ENCODE results near the gene APOC4.

Gene APOC4

DNA sequence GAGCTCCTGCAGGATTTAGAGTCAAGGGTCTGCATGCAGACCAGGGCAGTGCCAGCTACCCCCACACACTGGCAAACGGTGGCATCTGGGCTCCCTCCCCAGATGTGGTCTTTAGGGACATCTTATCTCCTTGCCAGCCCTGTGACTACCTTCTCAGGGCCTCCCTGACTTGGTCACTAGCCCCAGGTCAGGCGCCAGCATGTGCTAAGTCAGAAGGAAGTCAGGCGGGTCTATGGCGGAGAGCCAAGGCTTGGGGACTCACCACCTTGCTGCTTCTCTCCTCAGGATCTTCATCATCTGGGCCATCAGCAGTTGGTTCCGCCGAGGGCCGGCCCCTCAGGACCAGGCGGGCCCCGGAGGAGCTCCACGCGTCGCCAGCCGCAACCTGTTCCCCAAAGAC is 30.8 kb downstream of the APOC4 start:
- no peaks in the 10 kb centered on the region for H3K9me3 ChIP-seq (ENCODE audit: severe bottlenecking)
- TF ChIP-seq, protein P1, sequence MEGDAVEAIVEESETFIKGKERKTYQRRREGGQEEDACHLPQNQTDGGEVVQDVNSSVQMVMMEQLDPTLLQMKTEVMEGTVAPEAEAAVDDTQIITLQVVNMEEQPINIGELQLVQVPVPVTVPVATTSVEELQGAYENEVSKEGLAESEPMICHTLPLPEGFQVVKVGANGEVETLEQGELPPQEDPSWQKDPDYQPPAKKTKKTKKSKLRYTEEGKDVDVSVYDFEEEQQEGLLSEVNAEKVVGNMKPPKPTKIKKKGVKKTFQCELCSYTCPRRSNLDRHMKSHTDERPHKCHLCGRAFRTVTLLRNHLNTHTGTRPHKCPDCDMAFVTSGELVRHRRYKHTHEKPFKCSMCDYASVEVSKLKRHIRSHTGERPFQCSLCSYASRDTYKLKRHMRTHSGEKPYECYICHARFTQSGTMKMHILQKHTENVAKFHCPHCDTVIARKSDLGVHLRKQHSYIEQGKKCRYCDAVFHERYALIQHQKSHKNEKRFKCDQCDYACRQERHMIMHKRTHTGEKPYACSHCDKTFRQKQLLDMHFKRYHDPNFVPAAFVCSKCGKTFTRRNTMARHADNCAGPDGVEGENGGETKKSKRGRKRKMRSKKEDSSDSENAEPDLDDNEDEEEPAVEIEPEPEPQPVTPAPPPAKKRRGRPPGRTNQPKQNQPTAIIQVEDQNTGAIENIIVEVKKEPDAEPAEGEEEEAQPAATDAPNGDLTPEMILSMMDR (IDR thresholded peaks at IDR 0.05; ENCODE audit: low read depth, low read length), result no peak
- H3K4me3 ChIP-seq (ENCODE audit: low read depth, low read length), result no peak overlapping the region
- no peak for DNase-seq
- H3K27ac ChIP-seq, result no peak overlapping the region
- H3K27me3 ChIP-seq (ENCODE audit: insufficient read depth, low read depth, severe bottlenecking), result no peaks in the 10 kb centered on the region
- peaks cover 45% of the 10 kb centered on the region for H3K36me3 ChIP-seq

DNA sequence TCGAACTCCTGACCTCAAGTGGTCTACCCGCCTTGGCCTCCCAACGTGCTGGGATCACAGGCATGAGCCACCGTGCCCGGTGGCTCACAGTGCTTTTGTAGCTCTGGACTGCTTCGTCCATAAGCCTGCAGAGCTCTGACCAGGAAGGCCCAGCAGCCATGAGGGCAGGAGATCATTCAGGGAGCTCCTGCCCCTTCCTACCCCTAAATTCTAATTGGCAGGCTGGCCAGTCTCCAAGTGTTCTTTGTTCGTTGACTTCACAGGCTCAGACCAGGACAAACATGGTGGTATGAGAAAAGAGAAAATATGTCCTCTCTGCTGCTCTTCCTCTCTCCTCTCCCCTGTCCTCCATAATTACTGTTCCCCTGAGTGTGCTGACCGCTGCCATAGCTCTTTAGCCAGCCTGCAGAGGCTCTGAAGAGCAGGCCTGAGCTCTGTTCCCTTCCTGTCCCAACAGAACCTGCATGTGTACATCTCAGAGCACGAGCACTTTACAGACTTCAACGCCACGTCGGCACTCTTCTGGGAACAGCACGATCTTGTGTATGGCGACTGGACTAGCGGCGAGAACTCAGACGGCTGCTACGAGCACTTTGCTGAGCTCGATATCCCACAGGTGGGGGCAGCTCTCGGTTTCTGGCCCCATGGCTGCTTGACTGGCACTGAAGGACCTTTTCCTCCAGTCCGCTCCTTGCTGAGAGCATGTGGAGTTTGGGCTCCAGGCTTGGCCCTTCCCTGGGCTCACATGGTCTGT is 32.1 kb downstream of the APOC4 start:
- no peak for DNase-seq
- Histone ChIP-seq H3K27me3 (ENCODE audit: insufficient read depth, low read depth, severe bottlenecking) (no peaks in the 10 kb centered on the region), H3K36me3 (peaks cover 55% of the 10 kb centered on the region), H3K4me3 (ENCODE audit: low read depth, low read length) (no peak overlapping the region), H3K9me3 (ENCODE audit: severe bottlenecking) (no peaks in the 10 kb centered on the region), H3K27ac (no peak overlapping the region)
- TF ChIP-seq, protein P1 (IDR thresholded peaks at IDR 0.05; ENCODE audit: low read depth, low read length), result no peak

DNA sequence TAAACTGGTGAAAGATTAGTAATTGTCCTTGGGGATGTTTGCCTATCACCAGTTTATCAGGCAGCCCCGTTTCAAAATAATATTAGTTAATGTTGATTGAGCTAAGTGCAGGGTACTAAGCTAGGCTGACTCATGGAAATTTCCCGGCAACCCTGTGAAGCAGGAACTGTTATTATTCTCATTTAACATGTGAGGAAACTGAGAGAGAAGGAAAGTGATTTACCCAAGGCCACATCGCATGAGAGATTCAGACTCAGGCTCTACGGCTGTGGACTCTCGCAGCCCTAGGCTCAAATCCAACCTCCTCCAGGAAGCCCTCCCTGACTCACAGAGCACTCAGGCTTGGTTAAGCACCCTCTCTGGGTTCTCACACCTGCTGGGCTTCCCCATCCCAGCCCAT is 32.8 kb downstream of the APOC4 start:
- TF ChIP-seq, protein P1 (IDR thresholded peaks at IDR 0.05; ENCODE audit: low read depth, low read length), result no peak
- peaks cover 62% of the 10 kb centered on the region for H3K36me3 ChIP-seq
- DNase-seq, result no peak

DNA sequence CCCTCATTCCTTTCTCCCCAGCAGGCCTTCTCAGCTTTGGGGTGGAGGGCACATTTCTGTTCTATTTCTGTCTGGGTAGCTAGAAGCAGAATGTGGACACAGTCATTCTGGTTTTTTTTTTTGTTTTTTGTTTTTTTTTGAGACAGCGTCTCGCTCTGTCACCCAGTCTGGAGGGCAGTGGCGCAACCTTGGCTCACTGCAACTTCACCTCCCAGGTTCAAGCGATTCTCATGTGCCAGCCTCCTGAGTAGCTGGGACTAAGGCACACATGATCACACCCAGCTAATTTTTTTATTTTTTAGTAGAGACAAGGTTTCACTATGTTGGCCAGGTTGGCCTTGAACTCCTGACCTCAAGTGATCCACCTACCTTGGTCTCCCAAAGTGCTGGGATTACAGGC is 33.4 kb downstream of the APOC4 start:
- no peak for DNase-seq
- Histone ChIP-seq H3K9me3 (ENCODE audit: severe bottlenecking) (no peaks in the 10 kb centered on the region), H3K36me3 (peaks cover 66% of the 10 kb centered on the region), H3K4me3 (ENCODE audit: low read depth, low read length) (no peak overlapping the region), H3K27ac (no peak overlapping the region), H3K27me3 (ENCODE audit: insufficient read depth, low read depth, severe bottlenecking) (no peaks in the 10 kb centered on the region)
- TF ChIP-seq, protein P1 (IDR thresholded peaks at IDR 0.05; ENCODE audit: low read depth, low read length), result no peak

More for the DNA sequence above, 32.8 kb downstream of the APOC4 start:
- Histone ChIP-seq H3K27ac (no peak overlapping the region), H3K9me3 (ENCODE audit: severe bottlenecking) (no peaks in the 10 kb centered on the region), H3K27me3 (ENCODE audit: insufficient read depth, low read depth, severe bottlenecking) (no peaks in the 10 kb centered on the region), H3K4me3 (ENCODE audit: low read depth, low read length) (no peak overlapping the region)

DNA sequence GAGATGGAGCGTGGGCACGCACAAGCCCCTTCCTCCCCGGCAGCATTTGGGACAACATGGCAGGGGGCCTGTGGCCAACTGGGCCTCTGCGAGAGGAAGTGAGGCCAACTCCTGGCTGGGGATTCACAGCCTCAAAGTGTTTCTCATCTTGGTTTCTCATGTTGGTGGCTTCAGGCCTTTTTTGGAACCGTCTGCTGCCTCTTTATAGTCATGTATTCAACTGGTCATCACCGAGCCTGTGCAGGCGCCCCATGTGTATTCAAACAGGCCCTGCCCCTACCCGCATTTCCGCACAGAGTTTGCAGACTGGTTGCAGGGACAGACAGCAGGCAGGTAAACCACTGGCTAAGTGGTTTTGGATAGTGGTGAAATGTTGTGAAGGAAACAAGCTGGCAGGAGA is 42.0 kb downstream of the APOC4 start:
- H3K27me3 ChIP-seq (ENCODE audit: insufficient read depth, low read depth, severe bottlenecking), result no peaks in the 10 kb centered on the region

More for the DNA sequence above, 42.0 kb downstream of the APOC4 start:
- no peak for DNase-seq
- Histone ChIP-seq H3K36me3 (peaks cover 51% of the 10 kb centered on the region), H3K9me3 (ENCODE audit: severe bottlenecking) (no peaks in the 10 kb centered on the region), H3K27ac (no peak overlapping the region), H3K4me3 (ENCODE audit: low read depth, low read length) (no peak overlapping the region)
- TF ChIP-seq, protein P1 (IDR thresholded peaks at IDR 0.05; ENCODE audit: low read depth, low read length), result no peak
